Esophagus squamous epithelium (tissue), 4 donors: ENCODE measurements around the gene SMYD4.

ENCODE experiments used
- CTCF ChIP-seq, 6 experiments: fragments of 450-650 bp in 4 of 6; fragments of 200-600 bp in 2 of 6; sonication (generic) in 2 of 6; IDR thresholded peaks; one replicate each; pipeline ENCODE4 v1.5.1; 2016 to 2019; ENCODE audit warnings: antibody characterized with exemption in 6 of 6, mild to moderate bottlenecking in 4 of 6, moderate library complexity in 4 of 6
- POLR2A ChIP-seq, 4 donors: fragments of 450-650 bp; IDR thresholded peaks; one replicate each; pipeline ENCODE4 v1.6.1; 2017; ENCODE audit warnings: antibody characterized with exemption in 4 of 4, mild to moderate bottlenecking in 4 of 4, moderate library complexity in 3 of 4

- TF ChIP-seq CTCF (IDR thresholded peaks at IDR 0.05): no peak
- TF ChIP-seq POLR2A (IDR thresholded peaks at IDR 0.05): no peak
Measured at GRCh38 chr17:1830288-1830687, 586 bp upstream of the SMYD4 start.
